H1 (cell line): ENCODE results near the gene C1S. TPM values are rescaled to one million over a fixed set of nuclear protein-coding genes. Genes with fewer than 3 reads are reported as not detected.

Experiments
- ATF2 ChIP-seq: IDR thresholded peaks from 2 replicates; pipeline ENCODE4 v1.6.1; 2012; ENCODE audit warnings: low read length, inconsistent platforms
- CHD2 ChIP-seq: IDR thresholded peaks from 2 replicates; pipeline ENCODE4 v1.6.1; 2012; ENCODE audit warnings: low read length, improper control_type of control experiment
- NANOG ChIP-seq: IDR thresholded peaks from 2 replicates; pipeline ENCODE4 v1.6.1; 2011; ENCODE audit warnings: low read length, low read depth, mild to moderate bottlenecking, inconsistent platforms; ENCODE audit not compliant: insufficient read depth, poor library complexity, severe bottlenecking
- polyA plus RNA-seq, 7 experiments: library from polyadenylated mRNA; depleted of rRNA in 3 of 7; stranded (reverse) in 5 of 7; unstranded in 2 of 7; fragments of >200 nt in 5 of 7; fragments of 200-250 nt in 2 of 7; gene quantifications; 1 replicate in 5 of 7; 2 replicates in 1 of 7; 4 replicates in 1 of 7; pipeline versions ENCODE4 v1.2.1 to v1.2.3, GENCODE V29; 2011 to 2013; ENCODE audit warnings: missing spikeins in 2 of 7, mixed read lengths in 2 of 7
- total RNA-seq: library from RNA; stranded (reverse); fragmentation: NEBNext Ultra II Directional; extraction: Animal tissue kit (Norgen Biotek cat#: 25700); gene quantifications from 2 replicates; pipeline ENCODE4 v1.2.1, GENCODE V29; 2021

The C1S gene
- total and polyA plus RNA-seq, 2 of the 8 experiments (the other 6 are each of a cell fraction or from before 2014, with no cell fraction given), result 4.4 to 7.3 TPM

- TF ChIP-seq ATF2 (no peak), NANOG (no peak), CHD2 (no peak)
These were observed 41.2 kb downstream of the C1S start (continued) for GRCh38 chr12:7101694-7102131.
